Stromal cell of bone marrow (primary cell): ENCODE data around the gene IDNK.

Source experiments
- DNase-seq: peaks from one replicate; pipeline ENCODE4 v3.0.0-alpha.2; 2012; ENCODE audit warnings: low read depth

IDNK gene

DNA sequence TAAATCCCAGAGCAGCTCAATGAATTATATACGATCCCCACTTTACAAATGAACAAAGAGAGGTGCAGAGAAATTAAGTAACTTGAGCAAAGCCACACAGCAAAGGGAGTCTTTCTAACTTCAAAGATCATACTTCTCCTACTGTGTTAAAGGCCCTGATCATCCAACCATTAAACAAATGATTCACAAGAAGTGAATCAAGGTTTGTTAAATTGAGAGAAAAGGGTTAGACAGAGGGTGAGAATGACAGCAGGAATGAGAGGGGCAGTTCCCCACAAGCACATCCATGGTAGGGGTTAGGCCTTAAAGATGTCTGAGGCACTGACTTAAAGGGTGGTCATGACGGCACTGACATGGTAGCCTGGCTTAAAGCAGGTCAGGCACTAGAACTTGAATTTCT lies 10.7 kb downstream of the IDNK start:
- DNase-seq, result no peak

DNA sequence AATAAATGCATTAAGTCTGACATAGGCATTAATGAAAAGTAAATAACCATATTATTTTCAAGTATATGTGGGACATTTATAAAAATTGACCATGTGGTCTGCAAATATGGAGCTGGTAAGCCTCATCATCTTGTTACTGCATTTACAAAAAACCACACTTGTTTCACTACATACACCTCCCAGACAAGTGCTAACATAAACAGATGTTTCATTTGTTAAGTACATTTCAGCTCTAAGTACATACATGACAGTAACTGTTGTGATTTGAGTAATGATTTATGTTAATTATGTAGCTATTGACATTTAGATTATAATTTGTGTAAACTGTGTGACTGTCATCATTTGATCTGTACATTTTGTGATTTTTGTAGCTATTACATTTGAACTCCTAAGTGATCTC lies 13.9 kb downstream of the IDNK start:
- DNase-seq, result no peak

DNA sequence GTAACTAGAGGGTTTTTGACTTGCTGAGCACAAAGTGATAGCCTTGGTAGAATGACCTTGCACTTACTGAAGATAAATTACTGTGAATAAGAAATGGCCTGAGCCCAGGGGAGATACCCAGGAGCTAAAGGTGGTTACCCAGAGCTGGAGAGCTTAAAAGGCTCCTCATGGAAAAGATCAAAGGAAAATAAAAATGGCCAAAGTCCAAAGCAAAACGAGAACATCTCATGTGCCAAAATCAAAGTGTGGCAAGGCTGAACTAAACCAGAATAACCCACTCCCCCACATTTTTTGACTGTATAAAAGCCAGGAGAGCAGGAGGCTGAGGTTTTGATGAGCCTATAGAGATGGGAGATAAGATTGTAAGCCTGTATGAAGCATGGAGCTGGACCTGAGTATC lies 14.4 kb downstream of the IDNK start:
- no peak for DNase-seq

DNA sequence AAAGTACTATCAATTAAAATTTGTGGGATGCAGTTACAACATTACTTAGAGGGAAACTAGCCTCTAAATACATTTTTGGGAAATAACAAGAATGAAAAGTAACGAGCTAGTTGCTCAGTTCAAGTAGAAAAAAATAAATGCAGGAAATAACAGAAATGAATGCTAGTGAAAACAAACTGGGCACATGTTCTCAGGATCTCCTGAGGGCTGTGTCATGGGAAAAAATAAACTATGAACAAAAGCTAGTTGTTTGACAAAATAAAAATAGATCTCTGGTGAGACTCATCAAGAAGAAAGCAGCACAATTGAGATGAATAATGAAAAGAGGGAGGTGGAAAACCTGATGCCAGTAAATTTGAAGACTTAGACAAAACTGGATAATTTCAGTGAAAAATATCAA lies 16.3 kb downstream of the IDNK start:
- no peak for DNase-seq

DNA sequence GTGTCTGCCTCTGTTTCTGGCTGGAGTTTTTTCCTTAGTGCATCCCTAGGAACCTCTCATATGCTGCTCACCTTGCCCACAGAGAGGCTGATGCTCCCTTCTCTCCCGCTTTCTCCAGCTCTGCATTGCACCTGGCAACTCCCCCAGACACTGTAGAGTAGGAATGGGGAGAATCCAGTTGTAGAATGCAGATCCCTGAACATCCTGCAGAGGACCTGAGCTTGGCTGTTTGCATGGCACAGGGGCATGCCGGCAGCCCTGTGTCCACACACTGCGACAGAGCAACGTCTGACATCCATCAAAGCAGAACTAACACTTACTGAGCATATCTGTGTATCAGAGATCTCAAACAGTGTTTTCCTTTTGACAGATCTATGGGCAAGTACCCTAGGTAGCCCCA lies 19.9 kb downstream of the IDNK start:
- no peak for DNase-seq

DNA sequence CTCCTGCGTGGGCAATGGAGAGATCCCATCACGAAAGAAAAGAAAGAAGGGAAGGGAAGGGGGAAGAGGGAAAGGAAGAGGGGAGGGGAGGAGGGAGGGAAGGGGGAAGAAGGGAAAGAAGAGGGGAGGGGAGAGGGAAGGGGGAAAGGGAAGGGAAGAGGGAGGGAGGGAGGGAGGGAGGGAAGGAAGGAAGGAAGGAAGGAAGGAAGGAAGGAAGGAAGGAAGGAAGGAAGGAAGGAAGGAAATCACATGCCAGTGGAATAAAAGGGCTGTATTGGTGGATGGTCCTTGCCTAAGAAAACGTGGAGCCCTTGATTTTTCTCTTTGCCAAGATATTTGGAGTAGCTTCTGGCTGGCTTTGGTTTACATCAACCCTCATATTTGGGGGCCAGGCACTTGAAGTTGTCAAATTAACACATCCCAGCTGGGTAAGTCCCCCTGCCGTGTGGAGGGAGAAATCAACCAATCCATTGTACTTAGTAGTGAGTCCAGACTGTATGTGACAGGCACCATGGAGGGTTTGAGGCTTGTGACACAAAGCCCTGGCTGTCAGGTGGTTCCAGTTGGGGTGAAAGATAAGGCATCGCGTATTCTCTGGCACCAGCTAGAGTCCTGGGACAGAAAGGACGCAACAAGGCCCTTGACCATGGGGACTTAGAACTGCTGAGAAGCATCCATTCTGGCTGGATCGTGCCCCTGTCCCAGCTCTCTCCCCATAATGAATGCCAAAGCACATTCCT lies 23.7 kb downstream of the IDNK start:
- no peak for DNase-seq

DNA sequence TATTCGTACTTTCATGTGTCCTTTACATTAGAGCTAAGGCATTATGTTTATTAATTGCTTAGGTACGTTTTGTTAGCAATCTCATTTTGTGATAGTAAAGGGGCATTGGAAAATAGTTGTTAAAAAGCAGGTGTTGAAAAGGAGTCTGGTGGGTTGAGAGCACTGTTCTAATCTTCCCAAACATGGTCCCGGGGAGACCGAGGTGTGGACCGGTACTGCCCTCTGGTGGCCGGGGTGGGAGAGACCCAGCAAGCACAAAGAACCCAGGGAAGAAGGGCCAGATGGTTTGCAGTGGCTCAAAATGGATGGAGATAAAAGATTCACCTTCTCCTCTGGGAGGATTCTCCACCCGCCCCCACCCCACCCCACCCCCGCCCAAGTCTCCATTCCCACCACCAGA lies 26.1 kb downstream of the IDNK start:
- peak; percentile 10 for DNase-seq

DNA sequence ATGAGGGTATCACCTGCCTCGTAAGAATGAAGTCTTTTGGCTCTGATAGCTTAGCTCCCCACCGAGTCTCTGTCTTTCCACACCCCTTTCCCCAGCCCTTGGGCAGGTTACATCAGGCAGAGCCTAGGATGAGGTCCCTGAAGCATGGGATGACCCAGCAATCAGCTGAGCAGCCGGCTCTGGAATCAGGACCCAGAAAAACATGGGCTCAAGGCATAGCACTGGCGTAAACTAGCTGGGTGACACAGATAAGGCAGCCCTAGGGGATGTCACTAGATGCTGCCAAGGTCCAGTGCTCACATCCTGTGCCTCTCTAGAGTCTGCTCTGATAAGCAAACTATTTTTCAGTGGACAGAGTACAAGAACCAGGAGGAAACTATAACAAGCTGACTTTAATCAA lies 26.6 kb downstream of the IDNK start:
- no peak for DNase-seq

DNA sequence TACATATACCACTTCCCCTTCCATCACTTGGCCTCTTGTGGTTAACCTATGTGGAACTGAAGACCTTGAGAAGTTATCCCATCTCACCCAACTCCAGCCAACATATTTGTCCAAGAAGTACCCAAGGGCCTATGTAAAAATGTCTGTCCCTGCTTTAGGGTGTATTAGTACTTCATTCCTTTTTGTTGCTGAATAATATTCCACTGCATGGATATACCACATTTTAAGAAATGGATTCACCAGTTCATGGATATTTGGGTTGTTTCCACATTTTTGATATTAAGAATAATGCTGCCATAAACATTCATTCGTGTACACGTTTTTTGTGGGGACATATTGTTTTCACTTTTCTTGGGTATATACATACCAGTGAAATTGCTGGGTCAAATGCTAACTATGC lies 28.6 kb downstream of the IDNK start:
- no peak for DNase-seq

DNA sequence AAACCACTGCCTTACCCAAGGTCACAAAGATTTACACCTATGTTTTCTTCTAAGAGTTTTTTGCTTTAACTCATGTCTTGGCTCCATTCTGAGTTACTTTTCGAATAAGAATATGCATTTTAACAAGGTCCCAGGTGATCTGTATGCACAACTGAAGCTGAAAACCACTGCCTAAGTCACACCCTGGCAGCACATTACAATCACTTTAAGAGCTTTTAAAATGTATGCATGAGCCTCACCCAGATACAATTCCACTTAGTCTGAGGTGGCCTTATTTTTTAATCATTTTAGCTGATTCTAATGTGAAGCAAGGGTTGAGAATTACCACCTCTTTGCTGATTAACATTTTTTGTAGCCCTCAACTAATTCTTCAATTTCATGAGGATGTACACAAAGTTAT lies 29.5 kb downstream of the IDNK start:
- no peak for DNase-seq

DNA sequence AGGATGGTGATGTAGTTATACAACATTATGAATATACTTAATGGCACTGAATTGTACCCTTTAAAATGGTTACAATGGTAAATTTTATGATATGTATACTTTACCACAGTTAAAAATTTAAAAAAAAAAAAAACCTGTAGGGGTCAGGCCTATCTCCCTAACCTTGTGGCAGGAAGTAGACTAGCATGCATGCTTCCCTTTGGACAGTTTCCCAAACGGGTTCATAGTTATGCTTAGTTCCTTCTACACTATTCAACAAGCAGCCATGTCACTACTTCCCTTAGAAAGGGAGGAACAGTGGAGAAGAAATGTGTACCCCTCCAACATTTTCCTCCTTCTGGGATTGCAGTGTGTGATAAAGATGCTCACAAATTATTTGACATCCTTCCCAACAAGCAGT lies 32.5 kb downstream of the IDNK start:
- no peak for DNase-seq

DNA sequence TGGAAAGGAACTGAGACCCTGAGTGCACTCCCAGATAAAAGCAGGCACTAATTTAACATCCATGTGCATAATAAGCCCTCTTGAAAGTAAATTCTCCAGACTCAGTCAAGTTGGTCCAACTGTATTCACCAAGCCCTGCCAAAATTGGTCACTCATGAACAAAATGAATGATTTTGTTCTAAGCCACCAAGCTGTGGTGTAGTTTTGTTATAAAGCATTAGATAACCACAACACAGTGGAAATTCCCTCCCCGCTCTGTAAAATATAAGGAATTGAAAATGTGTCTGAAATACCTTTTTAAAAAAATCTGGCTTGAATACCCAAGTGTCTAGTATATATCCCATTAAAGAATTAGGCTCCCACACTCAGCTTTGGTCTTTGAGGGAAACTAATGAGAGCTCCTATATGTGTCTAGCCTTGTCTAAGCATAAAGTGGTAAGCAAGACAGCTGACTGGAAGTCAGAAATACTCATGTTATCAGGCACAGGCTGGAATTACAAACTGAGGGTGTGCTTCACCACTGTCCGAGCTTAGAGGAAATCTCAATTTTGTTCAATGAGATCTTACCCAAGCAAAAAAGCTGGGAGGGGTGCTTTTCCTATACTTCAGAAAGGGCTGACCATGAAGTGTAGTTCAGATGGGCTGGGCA lies 33.2 kb downstream of the IDNK start:
- DNase-seq, result no peak

DNA sequence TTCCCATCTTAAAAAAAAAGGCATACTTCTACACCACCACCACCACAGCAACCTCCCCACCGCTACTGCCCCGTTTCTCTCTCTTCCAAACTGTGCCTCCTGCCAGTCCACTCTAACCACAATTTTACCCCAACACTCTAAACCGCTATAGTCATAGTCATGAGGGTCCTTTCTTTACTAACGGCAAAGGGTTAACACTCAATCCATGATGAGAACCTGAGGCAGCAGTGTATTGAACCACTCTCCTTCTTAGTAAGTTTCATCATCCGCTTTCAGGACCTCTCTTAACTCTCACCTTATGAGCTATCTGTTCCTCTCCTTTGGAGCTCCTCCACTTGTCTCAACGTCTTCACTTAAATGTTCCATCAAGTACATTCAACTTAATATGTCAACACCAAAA lies 34.0 kb downstream of the IDNK start:
- no peak for DNase-seq

DNA sequence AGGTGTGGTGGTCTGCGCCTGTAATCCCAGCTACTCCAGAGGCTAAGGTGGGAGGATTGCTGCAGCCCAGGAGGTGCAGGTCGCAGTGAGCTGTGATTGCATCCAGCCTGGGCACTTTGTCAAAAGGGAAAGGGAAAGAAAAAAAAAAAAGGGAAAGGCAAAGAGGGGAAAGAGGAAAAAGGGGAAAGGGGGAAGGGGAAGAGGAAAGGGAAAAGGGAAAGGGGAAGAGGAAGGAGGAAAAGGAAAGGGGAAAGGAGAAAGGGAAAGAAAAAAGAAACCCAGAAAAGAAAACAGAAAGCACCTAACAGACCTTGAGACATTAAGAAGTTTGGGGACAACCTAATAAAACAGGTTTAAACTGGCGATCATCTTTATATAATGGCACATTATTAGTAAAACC lies 40.0 kb downstream of the IDNK start:
- DNase-seq, result no peak

DNA sequence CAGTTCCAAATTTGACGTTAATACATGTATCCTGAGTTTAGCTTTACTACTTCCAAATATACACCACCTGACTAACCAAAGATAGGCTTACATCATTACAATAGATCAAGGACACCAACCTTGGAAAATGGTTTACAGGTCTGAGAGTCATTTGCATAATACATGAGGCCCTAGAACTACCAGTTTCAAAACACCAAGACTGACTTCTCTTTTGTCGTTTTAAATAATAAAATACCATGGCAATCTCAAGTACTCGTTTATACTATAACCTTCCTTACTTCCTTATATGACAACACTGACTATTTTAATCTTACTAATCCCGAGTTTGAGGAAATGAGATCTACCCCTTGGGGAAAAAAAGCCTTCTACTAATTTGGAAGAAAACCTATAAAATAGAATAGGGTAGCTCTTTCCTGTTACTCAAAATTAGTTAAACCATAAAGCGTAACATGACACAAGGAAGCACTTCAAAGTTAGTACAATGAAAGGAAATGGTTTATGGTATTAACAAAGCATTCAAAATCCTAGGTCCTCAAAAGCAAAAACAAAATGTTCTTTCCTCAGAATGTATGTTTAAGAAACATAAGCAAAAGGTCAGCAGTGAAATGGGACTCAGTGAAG lies 42.7 kb downstream of the IDNK start:
- no peak for DNase-seq

DNA sequence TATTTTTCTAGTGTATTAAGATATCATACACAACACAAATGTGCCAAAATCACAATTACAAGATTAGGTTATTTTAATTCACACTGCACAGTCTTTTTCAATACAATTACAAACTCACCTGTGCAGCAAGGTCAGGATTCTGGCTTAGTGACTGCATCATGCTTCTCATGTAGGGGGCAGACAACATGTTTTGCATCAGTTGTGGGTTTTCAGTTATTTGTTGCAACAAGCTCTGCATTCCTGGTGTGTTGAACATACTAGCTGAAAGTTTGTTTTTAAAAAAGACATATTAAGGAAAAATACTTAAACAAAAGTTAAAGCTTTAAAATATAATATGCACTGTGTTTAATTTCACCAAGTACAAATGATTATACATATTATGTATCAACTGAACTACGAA lies 46.1 kb downstream of the IDNK start:
- DNase-seq, result no peak

DNA sequence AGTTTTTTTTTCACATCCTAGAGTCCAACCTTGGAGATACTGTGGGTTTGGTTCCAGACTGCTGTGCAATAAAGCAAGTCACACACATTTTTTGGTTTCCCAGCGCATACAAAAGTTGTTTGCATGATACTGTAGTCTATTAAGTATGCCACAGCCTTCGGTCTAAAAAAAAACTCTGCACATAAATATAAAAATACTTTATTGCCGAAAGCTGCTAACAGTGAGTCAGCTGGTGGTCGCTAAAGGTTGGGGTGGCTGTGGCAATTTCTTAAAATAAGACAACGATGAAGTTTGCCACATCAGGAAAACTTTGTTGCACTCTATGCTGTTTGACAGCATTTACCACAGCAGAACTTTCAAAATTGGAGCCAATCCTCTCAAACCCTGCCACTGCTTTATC lies 47.4 kb downstream of the IDNK start:
- no peak for DNase-seq

DNA sequence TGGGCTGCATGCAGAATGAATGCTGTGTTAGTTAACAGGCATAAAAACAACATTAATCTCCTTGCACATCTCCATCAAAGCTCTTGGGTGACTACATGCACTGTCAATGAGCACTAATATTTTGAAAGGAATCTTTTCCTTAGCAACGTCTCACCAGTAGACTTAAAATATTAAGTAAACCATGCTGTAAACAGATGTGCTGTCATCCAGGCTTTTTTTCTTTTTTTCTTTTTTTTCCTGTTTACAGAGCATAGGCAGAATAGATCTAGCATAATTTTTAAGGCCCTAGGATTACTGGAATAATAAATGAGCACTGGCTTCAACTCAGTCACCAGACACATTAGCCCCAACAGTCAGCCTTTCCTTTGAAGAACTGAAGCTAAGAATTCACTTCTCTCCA lies 48.5 kb downstream of the IDNK start:
- no peak for DNase-seq

DNA sequence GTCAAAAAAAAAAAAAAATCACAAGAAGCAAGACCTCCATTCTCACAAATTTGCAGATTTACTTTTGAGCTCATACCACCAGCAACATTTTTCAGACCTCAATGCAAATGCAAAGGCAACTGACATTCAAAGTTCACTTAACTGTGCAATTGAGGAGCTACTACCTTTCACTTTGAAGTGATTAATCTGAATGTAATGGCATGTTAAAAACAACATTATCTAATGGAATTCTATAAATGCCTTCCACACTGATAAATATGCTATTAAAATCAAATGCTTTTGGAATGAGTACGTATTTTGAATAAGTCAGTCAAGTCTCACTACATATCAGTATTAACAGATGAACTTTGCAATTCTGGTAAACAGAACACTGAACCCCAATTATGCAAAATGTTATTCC lies 52.5 kb downstream of the IDNK start:
- DNase-seq, result no peak

DNA sequence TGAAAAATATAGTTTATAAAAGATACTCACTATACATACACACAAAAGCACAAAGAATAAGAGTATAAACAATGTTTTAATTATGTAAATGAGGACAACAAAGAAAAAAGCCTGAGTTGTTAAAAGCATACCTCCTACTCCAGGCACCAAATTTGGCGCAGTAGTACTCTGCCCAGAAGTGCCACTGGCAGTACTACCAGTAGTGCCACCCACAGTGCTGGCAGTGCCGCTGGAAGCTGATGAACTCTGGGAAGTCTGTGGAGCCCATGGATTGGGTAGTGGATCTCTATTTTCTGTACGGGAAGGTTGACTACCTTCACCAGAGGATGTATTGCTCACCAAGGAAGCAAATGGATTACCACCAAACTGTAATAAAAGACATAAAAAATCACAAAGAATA lies 54.7 kb downstream of the IDNK start:
- DNase-seq, result no peak

DNA sequence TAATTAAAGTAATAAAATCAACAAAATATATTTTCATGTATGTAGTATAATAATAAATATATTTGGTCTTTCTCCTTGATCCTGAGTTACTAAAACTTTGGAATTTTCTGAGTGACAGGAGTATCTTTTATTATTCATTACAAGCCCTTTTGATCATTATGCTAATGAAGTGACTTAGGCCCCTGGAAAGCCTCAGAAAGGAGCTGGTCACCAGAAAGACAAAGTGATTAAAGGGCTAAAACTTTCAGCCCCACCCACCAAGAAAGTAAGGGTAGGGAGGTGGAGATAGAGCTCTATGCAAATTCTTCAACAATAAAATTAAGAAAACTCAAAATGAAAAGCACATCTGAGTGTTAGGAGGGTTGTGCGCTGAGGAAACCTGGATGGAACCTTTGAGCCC lies 57.3 kb downstream of the IDNK start:
- DNase-seq, result no peak

DNA sequence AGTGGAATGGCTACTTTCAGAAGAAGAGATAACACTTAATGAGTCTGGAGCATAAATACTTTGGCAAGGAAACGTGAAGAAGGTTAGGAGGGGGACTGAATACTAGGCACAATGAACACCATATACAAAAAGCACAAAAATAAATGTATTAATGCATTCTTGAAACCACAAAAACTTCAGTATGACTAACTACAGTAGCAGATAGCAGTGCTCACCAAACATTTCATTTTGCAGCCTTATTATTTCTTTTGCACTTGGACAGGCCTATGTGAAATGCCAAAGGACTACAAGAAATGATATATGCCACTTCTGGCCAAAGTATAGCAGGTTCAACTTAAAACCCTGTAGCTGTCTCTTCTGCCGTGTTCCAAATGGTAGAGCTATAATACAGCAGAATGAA lies 58.5 kb downstream of the IDNK start:
- DNase-seq, result no peak

DNA sequence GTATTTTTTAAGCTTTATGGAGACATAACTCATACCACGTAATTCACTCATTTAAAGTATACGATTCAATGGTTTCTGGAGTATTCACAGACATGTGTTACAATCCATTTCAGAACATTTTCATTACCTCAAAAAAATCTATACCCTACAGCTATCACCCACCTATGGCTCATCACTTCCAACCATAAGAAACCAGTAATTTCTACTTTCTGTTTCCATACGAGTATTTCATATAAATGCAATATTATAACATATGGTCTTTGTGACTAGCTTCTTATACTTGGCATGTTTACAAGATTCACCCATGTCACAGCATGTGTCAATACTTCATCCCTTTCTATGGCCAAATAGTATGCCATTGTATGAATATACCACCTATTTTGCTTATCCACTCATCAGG lies 66.0 kb downstream of the IDNK start:
- no peak for DNase-seq

DNA sequence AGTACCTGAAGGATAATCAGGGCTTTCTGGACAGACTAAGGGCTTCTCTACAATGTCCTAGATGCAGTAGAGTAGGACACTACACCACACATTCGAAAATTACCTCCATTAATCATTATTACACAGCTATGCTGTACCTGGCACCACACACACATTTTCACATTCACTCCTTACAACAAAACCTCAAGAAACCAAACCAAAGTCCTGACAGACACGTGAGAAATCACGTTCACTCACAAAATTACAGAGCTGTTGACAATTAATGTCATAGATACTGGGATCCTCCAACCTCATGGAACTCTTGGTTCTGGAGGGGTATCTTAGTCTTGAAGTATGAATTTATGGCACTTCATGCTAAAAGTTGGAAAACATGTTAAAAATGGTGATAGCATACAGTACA lies 68.5 kb downstream of the IDNK start:
- no peak for DNase-seq
